C4-2B (cell line): ENCODE measurements around the gene DHX15.

Experiments
- H3K27ac ChIP-seq: fragments of 450-650 bp; 2 replicates; pipeline ENCODE4 v1.5.1; 2017
- CTCF ChIP-seq: fragments of 450-650 bp; conservative IDR thresholded peaks from 2 replicates; pipeline ENCODE4 v1.5.1; 2017; ENCODE audit warnings: mild to moderate bottlenecking
- ZFX ChIP-seq: fragments of 450-650 bp; IDR thresholded peaks from 2 replicates; pipeline ENCODE4 v1.6.1; 2017

The DHX15 gene

GRCh38 chr4:24488399-24489164, 95.8 kb downstream of the DHX15 start:
- TF ChIP-seq CTCF (peak; percentile 90), ZFX (no peak)
- no peak overlapping the region for H3K27ac ChIP-seq

- H3K27ac ChIP-seq = no peak overlapping the region
- TF ChIP-seq ZFX (no peak), CTCF (no peak)
Measured at GRCh38 chr4:24482871-24483270, 101.5 kb downstream of the DHX15 start.

- TF ChIP-seq CTCF = no peak
- TF ChIP-seq ZFX = no peak
- H3K27ac ChIP-seq = no peak overlapping the region
Measured at GRCh38 chr4:24477919-24478318, 106.4 kb downstream of the DHX15 start.
